B cell (primary cell): ENCODE results near the gene POLD1.

ENCODE experiments used
- CTCF ChIP-seq: fragments of 200-600 bp; IDR thresholded peaks from one replicate; pipeline ENCODE4 v1.8.0; 2022; ENCODE audit warnings: antibody characterized with exemption, mild to moderate bottlenecking
- EZH2 ChIP-seq: IDR thresholded peaks from 2 replicates; pipeline ENCODE4 v1.6.1; 2012; ENCODE audit warnings: borderline replicate concordance, low read depth, mild to moderate bottlenecking, moderate library complexity, low read length; ENCODE audit not compliant: insufficient read depth, poor library complexity, severe bottlenecking

DNA sequence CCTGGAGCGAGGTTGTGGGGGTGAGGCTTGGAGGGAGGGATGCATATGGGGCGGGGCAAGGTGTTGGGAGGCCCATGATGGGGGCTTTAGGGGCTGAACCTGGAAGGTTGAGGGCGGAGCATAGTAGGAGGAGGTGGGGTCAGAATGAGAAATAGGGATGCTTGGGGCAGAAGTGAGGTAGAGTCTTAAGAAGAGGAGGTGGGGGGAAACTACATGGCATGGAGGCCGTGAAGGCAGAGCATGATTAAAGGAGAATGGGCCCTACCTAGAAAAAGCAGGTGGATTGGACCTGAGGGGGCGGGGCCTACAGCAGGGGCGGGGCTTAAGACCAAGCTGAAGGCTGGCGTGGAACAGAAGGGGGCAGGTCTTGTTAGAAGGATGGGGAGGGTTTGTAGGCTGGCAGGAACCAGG, 7.1 kb upstream of the POLD1 start:
- TF ChIP-seq CTCF: no peak
- TF ChIP-seq EZH2: no peak
